Glutamatergic neuron (in vitro differentiated cells): ENCODE results near the gene DOCK2. TPM values are rescaled to one million over a fixed set of nuclear protein-coding genes. Genes with fewer than 3 reads are reported as not detected.

ENCODE experiments used
- DNase-seq: peaks from one replicate; pipeline ENCODE4 v3.0.0; 2022
- H3K27ac Mint-ChIP-seq: one replicate; pipeline ENCODE4 v1.8.0; 2020; ENCODE audit warnings: mild to moderate bottlenecking, mixed read lengths, inconsistent platforms; ENCODE audit not compliant: unreplicated experiment
- H3K27me3 Mint-ChIP-seq: one replicate; pipeline ENCODE4 v1.8.0; 2020; ENCODE audit warnings: mild to moderate bottlenecking, moderate library complexity, mixed read lengths, inconsistent platforms; ENCODE audit not compliant: unreplicated experiment
- H3K36me3 Mint-ChIP-seq: one replicate; pipeline ENCODE4 v1.8.0; 2020; ENCODE audit warnings: mild to moderate bottlenecking, mixed read lengths, inconsistent platforms; ENCODE audit not compliant: unreplicated experiment
- H3K4me1 Mint-ChIP-seq: one replicate; pipeline ENCODE4 v1.8.0; 2020; ENCODE audit warnings: mild to moderate bottlenecking, low read depth, mixed read lengths, inconsistent platforms; ENCODE audit not compliant: unreplicated experiment
- H3K4me3 Mint-ChIP-seq: one replicate; pipeline ENCODE4 v1.8.0; 2020; ENCODE audit warnings: mild to moderate bottlenecking, mixed read lengths, inconsistent platforms; ENCODE audit not compliant: unreplicated experiment
- H3K9me3 Mint-ChIP-seq: one replicate; pipeline ENCODE4 v1.8.0; 2020; ENCODE audit warnings: mild to moderate bottlenecking, moderate library complexity, mixed read lengths, inconsistent platforms; ENCODE audit not compliant: unreplicated experiment
- total RNA-seq: library from RNA; stranded (reverse); fragmentation: NEBNext Ultra II Directional; extraction: Animal tissue kit (Norgen Biotek cat#: 25700); gene quantifications from one replicate; pipeline ENCODE4 v1.2.1, GENCODE V29; 2021; ENCODE audit not compliant: unreplicated experiment
- TF ChIP-seq, protein P1 (sequence below): fragments of 200-600 bp; sonication (generic); IDR thresholded peaks from one replicate; pipeline ENCODE4 v1.5.0; 2021; ENCODE audit not compliant: partially characterized antibody, unreplicated experiment

The DOCK2 gene
- total RNA-seq, 1 donor from 2014 or later: 0.66 TPM

DNA sequence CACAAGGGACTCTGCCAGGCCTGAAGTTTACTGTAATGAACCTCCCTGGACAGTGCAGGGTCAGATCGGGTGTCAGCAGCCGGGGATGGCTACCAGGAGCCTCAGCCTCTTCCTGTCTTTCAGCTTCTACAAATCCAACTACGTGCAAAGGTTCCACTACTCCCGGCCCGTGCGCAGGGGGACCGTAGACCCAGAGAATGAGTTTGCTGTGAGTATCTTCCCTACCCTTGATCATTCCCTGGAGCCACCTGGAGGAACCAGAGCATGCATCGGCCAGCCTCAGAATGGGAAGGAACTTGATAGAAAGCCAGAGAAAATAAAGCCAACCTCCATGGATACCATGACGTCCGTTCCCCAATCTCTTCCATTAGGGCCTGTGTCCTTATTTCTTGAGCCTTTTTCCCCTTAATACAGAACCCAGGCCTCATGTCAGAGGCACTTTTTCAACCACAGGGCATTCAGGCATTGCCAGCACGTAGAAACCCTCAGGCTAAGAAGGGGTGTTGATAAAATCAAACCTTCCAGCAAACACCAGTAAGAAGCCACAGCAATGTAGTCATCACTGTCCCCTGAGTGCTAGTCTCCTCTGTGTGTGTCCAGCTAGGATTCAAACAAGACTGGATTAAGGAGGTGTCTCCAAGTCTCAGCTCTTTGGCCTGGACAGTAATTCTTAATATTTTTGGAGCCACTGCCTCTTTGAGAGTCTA, 419.6 kb downstream of the DOCK2 start:
- peaks cover 5% of the 10 kb centered on the region for H3K27me3 Mint-ChIP-seq
- DNase-seq: no peak
- H3K36me3 Mint-ChIP-seq: no peaks in the 10 kb centered on the region
- TF ChIP-seq, protein P1, sequence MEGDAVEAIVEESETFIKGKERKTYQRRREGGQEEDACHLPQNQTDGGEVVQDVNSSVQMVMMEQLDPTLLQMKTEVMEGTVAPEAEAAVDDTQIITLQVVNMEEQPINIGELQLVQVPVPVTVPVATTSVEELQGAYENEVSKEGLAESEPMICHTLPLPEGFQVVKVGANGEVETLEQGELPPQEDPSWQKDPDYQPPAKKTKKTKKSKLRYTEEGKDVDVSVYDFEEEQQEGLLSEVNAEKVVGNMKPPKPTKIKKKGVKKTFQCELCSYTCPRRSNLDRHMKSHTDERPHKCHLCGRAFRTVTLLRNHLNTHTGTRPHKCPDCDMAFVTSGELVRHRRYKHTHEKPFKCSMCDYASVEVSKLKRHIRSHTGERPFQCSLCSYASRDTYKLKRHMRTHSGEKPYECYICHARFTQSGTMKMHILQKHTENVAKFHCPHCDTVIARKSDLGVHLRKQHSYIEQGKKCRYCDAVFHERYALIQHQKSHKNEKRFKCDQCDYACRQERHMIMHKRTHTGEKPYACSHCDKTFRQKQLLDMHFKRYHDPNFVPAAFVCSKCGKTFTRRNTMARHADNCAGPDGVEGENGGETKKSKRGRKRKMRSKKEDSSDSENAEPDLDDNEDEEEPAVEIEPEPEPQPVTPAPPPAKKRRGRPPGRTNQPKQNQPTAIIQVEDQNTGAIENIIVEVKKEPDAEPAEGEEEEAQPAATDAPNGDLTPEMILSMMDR: no peak
- H3K4me3 Mint-ChIP-seq: no peak overlapping the region
- no peaks in the 10 kb centered on the region for H3K4me1 Mint-ChIP-seq
- no peak overlapping the region for H3K27ac Mint-ChIP-seq
- H3K9me3 Mint-ChIP-seq: no peaks in the 10 kb centered on the region

DNA sequence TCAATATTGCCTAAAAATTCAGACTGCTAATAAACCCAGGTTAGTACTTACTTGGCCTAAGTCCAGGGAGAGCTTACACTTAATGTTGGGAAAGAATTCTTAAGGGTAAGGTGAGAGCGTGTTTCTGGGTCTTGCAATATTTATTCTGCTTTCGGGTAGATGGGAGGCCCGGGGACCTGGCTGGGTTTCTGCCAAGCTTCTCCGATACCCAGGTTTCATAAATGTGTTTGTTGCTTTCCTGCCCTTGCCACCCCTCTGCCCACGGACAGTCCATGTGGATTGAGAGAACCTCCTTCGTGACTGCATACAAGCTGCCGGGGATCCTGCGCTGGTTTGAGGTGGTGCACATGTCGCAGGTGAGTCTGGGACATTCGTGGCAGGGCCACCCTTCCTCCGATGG, 420.2 kb downstream of the DOCK2 start:
- DNase-seq: no peak
- Mint-ChIP-seq H3K4me1 (no peaks in the 10 kb centered on the region), H3K4me3 (no peak overlapping the region), H3K36me3 (no peaks in the 10 kb centered on the region), H3K9me3 (no peaks in the 10 kb centered on the region), H3K27ac (no peak overlapping the region), H3K27me3 (peaks cover 5% of the 10 kb centered on the region)
- TF ChIP-seq, protein P1: no peak

DNA sequence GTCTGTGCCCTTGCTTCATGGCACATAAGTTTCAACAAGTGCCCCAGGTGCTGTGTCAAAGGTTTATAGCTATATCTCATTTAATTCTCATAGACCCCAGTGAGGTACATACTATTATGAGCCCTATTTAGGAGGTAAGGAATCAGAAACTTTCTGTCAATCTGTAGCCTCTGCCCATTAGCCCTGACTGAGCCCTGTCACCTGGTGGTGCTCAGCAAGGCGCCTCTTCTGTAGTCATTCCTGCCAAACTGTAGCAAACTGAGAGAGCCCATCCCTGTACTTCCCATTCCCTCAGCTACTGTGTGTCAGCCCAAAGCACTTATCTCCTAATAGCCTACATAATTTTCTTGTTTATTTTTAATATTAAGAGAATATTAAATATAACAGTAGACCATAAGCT, 422.1 kb downstream of the DOCK2 start:
- H3K27ac Mint-ChIP-seq: no peak overlapping the region
- no peaks in the 10 kb centered on the region for H3K36me3 Mint-ChIP-seq
- H3K9me3 Mint-ChIP-seq: no peaks in the 10 kb centered on the region
- H3K27me3 Mint-ChIP-seq: peaks cover 3% of the 10 kb centered on the region
- no peak for DNase-seq
- H3K4me1 Mint-ChIP-seq: no peaks in the 10 kb centered on the region
- TF ChIP-seq, protein P1: no peak
- no peak overlapping the region for H3K4me3 Mint-ChIP-seq

DNA sequence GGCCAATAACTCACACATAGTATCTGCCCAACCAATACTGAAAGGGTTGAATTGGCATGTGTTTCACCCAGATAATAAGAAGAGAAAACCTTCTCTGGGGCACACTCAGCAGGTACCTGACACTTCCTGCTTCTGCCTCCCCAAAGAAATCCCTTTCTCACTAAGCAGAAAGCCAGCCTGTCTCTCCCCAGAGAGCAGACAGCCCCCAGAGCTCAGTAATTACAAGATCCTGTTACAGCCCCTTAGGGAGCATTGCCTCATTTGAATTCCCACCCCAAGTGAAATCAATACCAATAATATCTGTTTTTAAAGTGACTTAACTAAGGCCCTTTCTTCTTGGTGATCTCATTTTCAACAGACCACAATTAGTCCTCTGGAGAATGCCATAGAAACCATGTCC, 430.1 kb downstream of the DOCK2 start:
- Mint-ChIP-seq H3K36me3 (peaks cover 6% of the 10 kb centered on the region), H3K9me3 (peaks cover 1% of the 10 kb centered on the region), H3K27me3 (no peaks in the 10 kb centered on the region), H3K4me3 (no peak overlapping the region), H3K4me1 (peaks cover 9% of the 10 kb centered on the region), H3K27ac (peak overlapping the region; percentile 52)
- TF ChIP-seq, protein P1: no peak
- DNase-seq: no peak

DNA sequence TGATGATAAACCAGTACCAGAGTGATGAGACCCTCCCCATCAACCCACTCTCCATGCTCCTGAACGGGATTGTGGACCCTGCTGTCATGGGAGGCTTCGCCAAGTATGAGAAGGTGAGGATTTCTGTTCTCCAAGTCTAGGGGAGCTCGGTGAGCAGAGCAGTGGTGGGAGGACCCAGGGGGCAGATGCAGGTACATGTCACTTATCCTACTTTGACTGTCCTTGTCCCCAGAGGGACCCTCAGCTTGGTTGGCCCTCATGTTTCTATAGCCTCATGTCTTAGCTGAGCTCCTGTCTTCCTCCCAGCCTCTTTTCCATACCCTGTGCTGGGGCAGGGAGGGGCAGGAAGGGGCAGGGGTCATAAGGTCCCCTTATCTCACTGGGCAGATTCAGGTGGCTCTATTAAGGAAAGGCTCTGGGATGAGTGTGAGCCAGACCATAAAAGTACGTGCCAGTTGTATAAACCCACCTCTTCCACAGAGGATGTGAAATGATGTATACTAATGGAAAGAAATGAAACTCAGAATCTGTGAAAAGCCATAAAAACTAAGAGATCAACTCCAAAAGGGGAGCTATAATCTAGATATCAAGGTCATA, 430.6 kb downstream of the DOCK2 start:
- Mint-ChIP-seq H3K4me1 (peaks cover 9% of the 10 kb centered on the region), H3K36me3 (peaks cover 6% of the 10 kb centered on the region), H3K9me3 (peaks cover 1% of the 10 kb centered on the region), H3K4me3 (no peak overlapping the region), H3K27ac (peak overlapping the region; percentile 52), H3K27me3 (no peaks in the 10 kb centered on the region)
- TF ChIP-seq, protein P1: no peak
- DNase-seq: no peak
